GM23248 (cell line): ENCODE results near the gene TTLL8. TPM values are rescaled to one million over a fixed set of nuclear protein-coding genes. Genes with fewer than 3 reads are reported as not detected.
A peak's percentile ranks its signal among the peaks of the same experiment; 100 is the strongest.

ENCODE experiments used
- DNase-seq: peaks from one replicate; pipeline ENCODE4 v3.0.0-alpha.2; 2015
- H2AFZ ChIP-seq: fragments of 200-600 bp; sonication (generic); 2 replicates; pipeline ENCODE4 v1.6.1; 2016; ENCODE audit warnings: antibody characterized with exemption
- H3F3A ChIP-seq: fragments of 200-600 bp; sonication (generic); 2 replicates; pipeline ENCODE4 v1.6.1; 2016; ENCODE audit warnings: mild to moderate bottlenecking, antibody characterized with exemption, mixed run types; ENCODE audit not compliant: insufficient read depth
- H3K27ac ChIP-seq: fragments of 200-600 bp; sonication (generic); 2 replicates; pipeline ENCODE4 v1.5.1; 2016; ENCODE audit warnings: mild to moderate bottlenecking
- H3K27me3 ChIP-seq: fragments of 200-600 bp; sonication (generic); replicated peaks from 2 replicates; pipeline ENCODE4 v1.6.1; 2016; ENCODE audit warnings: mild to moderate bottlenecking; ENCODE audit not compliant: insufficient read depth
- H3K36me3 ChIP-seq: fragments of 200-600 bp; sonication (generic); 2 replicates; pipeline ENCODE4 v1.6.1; 2016; ENCODE audit warnings: low read depth, mild to moderate bottlenecking
- H3K4me1 ChIP-seq: fragments of 200-600 bp; sonication (generic); 2 replicates; pipeline ENCODE4 v1.6.1; 2016; ENCODE audit warnings: mild to moderate bottlenecking; ENCODE audit not compliant: insufficient read depth
- H3K4me2 ChIP-seq: fragments of 200-600 bp; sonication (generic); one replicate; pipeline ENCODE4 v1.6.1; 2016; ENCODE audit warnings: mild to moderate bottlenecking; ENCODE audit not compliant: unreplicated experiment
- H3K4me3 ChIP-seq: fragments of 200-600 bp; sonication (generic); 2 replicates; pipeline ENCODE4 v1.5.1; 2016; ENCODE audit warnings: mild to moderate bottlenecking
- H3K79me2 ChIP-seq: fragments of 200-600 bp; sonication (generic); 2 replicates; pipeline ENCODE4 v1.6.1; 2016; ENCODE audit warnings: mild to moderate bottlenecking; ENCODE audit not compliant: insufficient read depth
- H3K9ac ChIP-seq: fragments of 200-600 bp; sonication (generic); 2 replicates; pipeline ENCODE4 v1.6.1; 2016; ENCODE audit warnings: mild to moderate bottlenecking
- H3K9me2 ChIP-seq: fragments of 200-600 bp; sonication (generic); 2 replicates; pipeline ENCODE4 v1.6.1; 2016; ENCODE audit warnings: mixed run types, mild to moderate bottlenecking, moderate library complexity; ENCODE audit not compliant: insufficient read depth
- H3K9me3 ChIP-seq: fragments of 200-600 bp; sonication (generic); one replicate; pipeline ENCODE4 v1.6.1; 2017; ENCODE audit warnings: low read depth
- H4K20me1 ChIP-seq: fragments of 200-600 bp; sonication (generic); 2 replicates; pipeline ENCODE4 v1.6.0; 2016; ENCODE audit not compliant: insufficient read depth
- EZH2 ChIP-seq: fragments of 200-600 bp; sonication (generic); IDR thresholded peaks from 2 replicates; pipeline ENCODE4 v1.6.1; 2018; ENCODE audit warnings: antibody characterized with exemption, mild to moderate bottlenecking; ENCODE audit not compliant: insufficient read depth, poor library complexity, severe bottlenecking
- EZH2phosphoT487 ChIP-seq: fragments of 200-600 bp; sonication (generic); IDR thresholded peaks from 2 replicates; pipeline ENCODE4 v1.6.1; 2018; ENCODE audit warnings: antibody characterized with exemption, moderate library complexity, mild to moderate bottlenecking, low read depth; ENCODE audit not compliant: insufficient read depth
- WGBS, 2 experiments: methylation state at CpG; one replicate each; pipeline ENCODE4 v1.1.6; 2015 to 2017; ENCODE audit warnings: low lambda C conversion rate in 2 of 2, low coverage in 1 of 2; ENCODE audit errors: missing lambda C conversion rate in 2 of 2; 5-methylcytosine and 5-hydroxymethylcytosine counted together
- in situ Hi-C: fragments of 300-500 bp; cut with MboI; formaldehyde crosslinking; loops from 2 replicates; pipeline ENCODE4 v1.15.0; 2020
- polyA plus RNA-seq: library from polyadenylated mRNA; unstranded; fragments of >200 nt; fragmentation: Nextera tagmentation; extraction: Ambion mirVana; gene quantifications from 2 replicates; pipeline ENCODE4 v1.2.1, GENCODE V29; 2016
- total RNA-seq: library from RNA; depleted of rRNA; stranded (reverse); fragments of >200 nt; shearing (Covaris generic); gene quantifications from 2 replicates; pipeline ENCODE4 v1.2.3, GENCODE V29; 2014

TTLL8 gene
- total and polyA plus RNA-seq, 2 experiments from 2014 or later: not detected

- no peak overlapping the region for H3K4me2 ChIP-seq
- in situ Hi-C loops: no loop called here
Observed at GRCh38 chr22:50091092-50091768, 33.1 kb upstream of the TTLL8 start.

GRCh38 chr22:50090412-50090714 lies 32.3 kb upstream of the TTLL8 start:
- WGBS, 2 experiments: 91% methylated on average over 22 of the region's 22 CpGs
- Histone ChIP-seq H3F3A (no peaks in the 10 kb centered on the region), H3K9ac (no peak overlapping the region), H3K79me2 (no peaks in the 10 kb centered on the region), H3K9me2 (no peaks in the 10 kb centered on the region), H2AFZ (no peak overlapping the region), H3K4me3 (no peak overlapping the region), H4K20me1 (no peaks in the 10 kb centered on the region), H3K4me1 (no peaks in the 10 kb centered on the region), H3K27ac (no peak overlapping the region), H3K27me3 (peaks cover 13% of the 10 kb centered on the region), H3K4me2 (no peak overlapping the region), H3K9me3 (no peaks in the 10 kb centered on the region), H3K36me3 (no peaks in the 10 kb centered on the region)
- TF ChIP-seq EZH2 (no peak), EZH2phosphoT487 (no peak)
- in situ Hi-C loops: no loop called here
- no peak for DNase-seq

More at GRCh38 chr22:50091092-50091768, 33.1 kb upstream of the TTLL8 start:
- WGBS, 2 experiments: 13 to 17% methylated on average over 29 of the region's 29 CpGs
- Histone ChIP-seq H3K36me3 (no peaks in the 10 kb centered on the region), H3K4me1 (no peaks in the 10 kb centered on the region), H3K27me3 (peaks cover 22% of the 10 kb centered on the region), H4K20me1 (no peaks in the 10 kb centered on the region), H3K9me2 (no peaks in the 10 kb centered on the region), H3F3A (no peaks in the 10 kb centered on the region), H3K9me3 (no peaks in the 10 kb centered on the region), H3K4me3 (no peak overlapping the region), H3K9ac (no peak overlapping the region), H3K79me2 (no peaks in the 10 kb centered on the region), H2AFZ (no peak overlapping the region), H3K27ac (no peak overlapping the region)
- no peak for DNase-seq
- TF ChIP-seq EZH2: no peak
- TF ChIP-seq EZH2phosphoT487: no peak

- Histone ChIP-seq H2AFZ (no peak within 1 kb of the TSS), H3K9ac (no peak within 1 kb of the TSS)
- WGBS, 2 experiments: 60 to 72% methylated on average over 39 to 82 of the region's 83 CpGs
Observed at GRCh38 chr22:50089682-50090411, 31.7 kb upstream of the TTLL8 start, which contains the start of gene MOV10L1. TSS of gene MOV10L1 (plus strand) at chr22:50090006. CDS start at chr22:50090089, 83 bp downstream.

GRCh38 chr22:50089231-50089630 lies 31.1 kb upstream of the TTLL8 start:
- in situ Hi-C loops: no loop called here
- TF ChIP-seq EZH2phosphoT487: no peak
- TF ChIP-seq EZH2: no peak
- Histone ChIP-seq H3K9me2 (no peaks in the 10 kb centered on the region), H3K9me3 (no peaks in the 10 kb centered on the region), H3K79me2 (no peaks in the 10 kb centered on the region), H3K27me3 (peaks cover 20% of the 10 kb centered on the region), H3K36me3 (no peaks in the 10 kb centered on the region), H3K9ac (no peak overlapping the region), H3K27ac (no peak overlapping the region), H2AFZ (no peak overlapping the region), H4K20me1 (no peaks in the 10 kb centered on the region), H3K4me1 (no peaks in the 10 kb centered on the region), H3F3A (no peaks in the 10 kb centered on the region), H3K4me3 (no peak overlapping the region), H3K4me2 (no peak overlapping the region)
- no peak for DNase-seq
- WGBS, 2 experiments: 76 to 82% methylated on average over 11 of the region's 11 CpGs

More at GRCh38 chr22:50089682-50090411, 31.7 kb upstream of the TTLL8 start, which contains the start of gene MOV10L1:
- DNase-seq: peak; percentile 30
- no peaks in the 10 kb centered on the region for H3K4me1 ChIP-seq
- peaks cover 18% of the 10 kb centered on the region for H3K27me3 ChIP-seq
- in situ Hi-C loops: no loop called here
- no peaks in the 10 kb centered on the region for H3F3A ChIP-seq
- no peak within 1 kb of the TSS for H3K4me2 ChIP-seq
- H4K20me1 ChIP-seq: no peaks in the 10 kb centered on the region
- no peaks in the 10 kb centered on the region for H3K36me3 ChIP-seq
- H3K79me2 ChIP-seq: no peaks in the 10 kb centered on the region
- no peak within 1 kb of the TSS for H3K27ac ChIP-seq
- no peaks in the 10 kb centered on the region for H3K9me3 ChIP-seq
- no peak within 1 kb of the TSS for H3K4me3 ChIP-seq
- no peak for TF ChIP-seq EZH2
- no peak for TF ChIP-seq EZH2phosphoT487
- H3K9me2 ChIP-seq: no peaks in the 10 kb centered on the region
